Keratinocyte (primary cell): ENCODE results near the gene SPRN. TPM values are rescaled to one million over a fixed set of nuclear protein-coding genes. Genes with fewer than 3 reads are reported as not detected.

Experiments used
- DNase-seq: peaks from one replicate; pipeline ENCODE4 v3.0.0-alpha.2; 2011; ENCODE audit warnings: low read depth, missing footprints, low spot score
- FAIRE-seq: peaks from 2 replicates; lab custom pipeline; 2011; peaks lifted over from hg19 to GRCh38; lab: Jason Lieb, UNC
- H2AFZ ChIP-seq: 2 replicates; pipeline ENCODE4 v1.6.0; 2012; ENCODE audit warnings: low read length, control low read depth, inconsistent platforms; ENCODE audit not compliant: control insufficient read depth
- H3K27ac ChIP-seq: 2 replicates; pipeline ENCODE4 v1.5.1; 2011; ENCODE audit warnings: low read length; ENCODE audit not compliant: control insufficient read depth, insufficient read depth
- H3K27me3 ChIP-seq: 3 replicates; pipeline ENCODE4 v1.6.0; 2011; ENCODE audit warnings: low read length; ENCODE audit not compliant: control insufficient read depth, insufficient read depth; ENCODE audit errors: extremely low read depth
- H3K36me3 ChIP-seq, 2 experiments: 2 replicates in 1 of 2; 3 replicates in 1 of 2; pipeline ENCODE4 v1.5.1; 2011; ENCODE audit warnings: low read length in 2 of 2, mild to moderate bottlenecking in 1 of 2; ENCODE audit not compliant: control insufficient read depth in 2 of 2, insufficient read depth in 2 of 2; ENCODE audit errors: extremely low read depth in 1 of 2
- H3K4me1 ChIP-seq: 3 replicates; pipeline ENCODE4 v1.5.1; 2011; ENCODE audit warnings: low read length; ENCODE audit not compliant: control insufficient read depth, insufficient read depth; ENCODE audit errors: extremely low read depth
- H3K4me2 ChIP-seq: 3 replicates; pipeline ENCODE4 v1.6.0; 2011; ENCODE audit warnings: low read depth, low read length; ENCODE audit not compliant: control insufficient read depth, insufficient read depth; ENCODE audit errors: extremely low read depth
- H3K4me3 ChIP-seq, 3 experiments: fragments of 200-600 bp in 1 of 3; sonication (generic) in 1 of 3; 2 replicates in 2 of 3; 3 replicates in 1 of 3; pipeline ENCODE4 v1.5.1; 2011 to 2016; ENCODE audit warnings: low read length in 3 of 3, mild to moderate bottlenecking in 3 of 3, control low read depth in 2 of 3, inconsistent platforms in 1 of 3, low read depth in 1 of 3, mixed read lengths in 1 of 3, mixed run types in 1 of 3, moderate library complexity in 1 of 3; ENCODE audit not compliant: control insufficient read depth in 2 of 3, insufficient read depth in 2 of 3; ENCODE audit errors: extremely low read depth in 1 of 3
- H3K79me2 ChIP-seq: 2 replicates; pipeline ENCODE4 v1.6.0; 2012; ENCODE audit warnings: low read length; ENCODE audit not compliant: control insufficient read depth, insufficient read depth
- H3K9ac ChIP-seq: 3 replicates; pipeline ENCODE4 v1.6.0; 2011; ENCODE audit warnings: low read length; ENCODE audit not compliant: control insufficient read depth, insufficient read depth; ENCODE audit errors: extremely low read depth
- H3K9me1 ChIP-seq: 3 replicates; pipeline ENCODE4 v1.6.0; 2011; ENCODE audit warnings: low read length; ENCODE audit not compliant: control insufficient read depth, insufficient read depth; ENCODE audit errors: extremely low read depth
- H3K9me3 ChIP-seq: 2 replicates; pipeline ENCODE4 v1.5.1; 2012; ENCODE audit warnings: low read depth, low read length; ENCODE audit not compliant: control insufficient read depth
- H4K20me1 ChIP-seq: 3 replicates; pipeline ENCODE4 v1.6.0; 2011; ENCODE audit warnings: low read length; ENCODE audit not compliant: control insufficient read depth, insufficient read depth; ENCODE audit errors: extremely low read depth
- CTCF ChIP-seq, 3 experiments: IDR thresholded peaks in 1 of 3; conservative IDR thresholded peaks in 1 of 3; optimal IDR thresholded peaks in 1 of 3; 2 replicates in 2 of 3; 3 replicates in 1 of 3; pipeline versions ENCODE3 to v1.5.1; 2011; ENCODE audit warnings: low read length in 3 of 3, mild to moderate bottlenecking in 3 of 3, moderate library complexity in 2 of 3, control low read depth in 1 of 3, inconsistent platforms in 1 of 3; ENCODE audit not compliant: insufficient read depth in 2 of 3; ENCODE audit errors: extremely low read depth in 1 of 3
- EZH2 ChIP-seq: IDR thresholded peaks from one replicate; pipeline ENCODE4 v1.6.1; 2012; ENCODE audit warnings: inconsistent platforms, mild to moderate bottlenecking, low read length, moderate library complexity
- dilution Hi-C: fragments of 300-500 bp; cut with MboI; formaldehyde crosslinking; loops from one replicate; pipeline ENCODE4 v1.7.0; 2020; ENCODE audit warnings: low sequenced_read_pairs; ENCODE audit not compliant: extremely low pct_ligation_motif_present
- polyA plus RNA-seq, 5 experiments: library from polyadenylated mRNA; depleted of rRNA in 3 of 5; stranded (reverse) in 3 of 5; stranded (forward) in 1 of 5; unstranded in 1 of 5; fragments of >200 nt; gene quantifications; 1 replicate in 1 of 5; 2 replicates in 3 of 5; 3 replicates in 1 of 5; pipeline versions ENCODE4 v1.2.1 to v1.2.3, GENCODE V29; 2011 to 2012; ENCODE audit warnings: missing spikeins in 2 of 5, low read depth in 1 of 5, low replicate concordance in 1 of 5

Gene SPRN
- polyA plus RNA-seq, 1 donor (not counting 4 experiments of a cell fraction or from before 2014, with no cell fraction given), result 0.01 TPM

- Histone ChIP-seq H3K27me3 (no peaks in the 10 kb centered on the region), H3K4me3 (no peak overlapping the region), H3K4me1 (no peaks in the 10 kb centered on the region), H3K9ac (no peak overlapping the region), H4K20me1 (no peaks in the 10 kb centered on the region), H3K9me3 (no peaks in the 10 kb centered on the region), H3K79me2 (no peaks in the 10 kb centered on the region), H3K36me3 (no peaks in the 10 kb centered on the region), H3K27ac (no peak overlapping the region), H2AFZ (no peak overlapping the region), H3K4me2 (no peak overlapping the region), H3K9me1 (no peaks in the 10 kb centered on the region)
- no peak for DNase-seq
- no peak for FAIRE-seq
- TF ChIP-seq CTCF (optimal IDR thresholded peaks at IDR 0.05 in 1 of 3, IDR thresholded peaks at IDR 0.05 in 1 of 3, conservative IDR thresholded peaks at IDR 0.05 in 1 of 3; ENCODE audit: extremely low read depth in 1 of 3, insufficient read depth in 2 of 3, low read length in 3 of 3), result no peak
- TF ChIP-seq EZH2, result no peak
- dilution Hi-C loops, result no loop called here
These were observed 43.0 kb upstream of the SPRN start for GRCh38 chr10:133467286-133467911.

GRCh38 chr10:133466683-133467275 is 42.4 kb upstream of the SPRN start:
- Histone ChIP-seq H2AFZ (no peak overlapping the region), H3K79me2 (no peaks in the 10 kb centered on the region), H3K4me1 (no peaks in the 10 kb centered on the region), H3K4me3 (no peak overlapping the region), H3K27me3 (no peaks in the 10 kb centered on the region), H3K9ac (no peak overlapping the region), H3K4me2 (no peak overlapping the region), H3K36me3 (no peaks in the 10 kb centered on the region), H4K20me1 (no peaks in the 10 kb centered on the region), H3K9me1 (no peaks in the 10 kb centered on the region), H3K9me3 (no peaks in the 10 kb centered on the region), H3K27ac (no peak overlapping the region)
- no peak for TF ChIP-seq CTCF (optimal IDR thresholded peaks at IDR 0.05 in 1 of 3, IDR thresholded peaks at IDR 0.05 in 1 of 3, conservative IDR thresholded peaks at IDR 0.05 in 1 of 3; ENCODE audit: extremely low read depth in 1 of 3, insufficient read depth in 2 of 3, low read length in 3 of 3)
- TF ChIP-seq EZH2, result no peak
- FAIRE-seq (no peak), DNase-seq (no peak)
- dilution Hi-C loops, result no loop called here
